SK-N-SH treated with all-trans-retinoic acid at 6 μM for 48 hours (cell line): ENCODE data around the gene NOSIP.
"Not testable (repeated sequence)": the region's sequence is repeated elsewhere in the genome, so short reads cannot be mapped to it uniquely, and the experiment has no call there.

Source experiments
- ATAC-seq: fragments of 200-7000 bp; cut with Tn5 transposase; 3 replicates; pipeline ENCODE4 v1.9.1; 2020; ENCODE audit warnings: mild to moderate bottlenecking, moderate library complexity
- ARNTL ChIP-seq: fragments of 450-650 bp; formaldehyde crosslinking; IDR thresholded peaks from 2 replicates; pipeline ENCODE4 v1.5.0; 2020; ENCODE audit warnings: low read depth, mild to moderate bottlenecking, moderate library complexity, borderline replicate concordance
- BACH2 ChIP-seq: fragments of 250-450 bp; sonication (Bioruptor Pico); IDR thresholded peaks from 2 replicates; pipeline ENCODE4 v1.9.0; 2021; ENCODE audit warnings: mild to moderate bottlenecking, borderline replicate concordance
- CSDC2 ChIP-seq: fragments of 250-450 bp; sonication (Bioruptor Pico); IDR thresholded peaks from 2 replicates; pipeline ENCODE4 v1.5.0; 2020; ENCODE audit warnings: mild to moderate bottlenecking, moderate library complexity
- ESRRG ChIP-seq: fragments of 250-450 bp; sonication (Bioruptor Pico); IDR thresholded peaks from 2 replicates; pipeline ENCODE4 v1.6.1; 2021; ENCODE audit warnings: mild to moderate bottlenecking
- GLIS3 ChIP-seq: fragments of 250-450 bp; sonication (Bioruptor Pico); IDR thresholded peaks from 2 replicates; pipeline ENCODE4 v1.5.0; 2020; ENCODE audit warnings: mild to moderate bottlenecking, moderate library complexity
- OSR1 ChIP-seq: fragments of 250-450 bp; sonication (Bioruptor Pico); IDR thresholded peaks from 2 replicates; pipeline ENCODE4 v1.8.0; 2022; ENCODE audit warnings: moderate library complexity, mild to moderate bottlenecking, inconsistent platforms
- PATZ1 ChIP-seq: fragments of 250-450 bp; sonication (Bioruptor Pico); IDR thresholded peaks from 2 replicates; pipeline ENCODE4 v1.8.0; 2020; ENCODE audit warnings: mild to moderate bottlenecking, moderate library complexity, borderline replicate concordance
- POU6F1 ChIP-seq: fragments of 250-450 bp; sonication (Bioruptor Pico); IDR thresholded peaks from 2 replicates; pipeline ENCODE4 v1.8.0; 2021; ENCODE audit warnings: low read depth, mild to moderate bottlenecking, moderate library complexity, borderline replicate concordance
- RARB ChIP-seq: fragments of 250-450 bp; sonication (Bioruptor Pico); IDR thresholded peaks from 2 replicates; pipeline ENCODE4 v1.8.0; 2021; ENCODE audit warnings: mild to moderate bottlenecking, moderate library complexity
- SNAI2 ChIP-seq: fragments of 250-450 bp; sonication (Bioruptor Pico); IDR thresholded peaks from 2 replicates; pipeline ENCODE4 v1.5.0; 2020; ENCODE audit warnings: mild to moderate bottlenecking, moderate library complexity
- TOX ChIP-seq: fragments of 250-450 bp; sonication (Bioruptor Pico); IDR thresholded peaks from 2 replicates; pipeline ENCODE4 v1.8.0; 2021; ENCODE audit warnings: mild to moderate bottlenecking, moderate library complexity, borderline replicate concordance
- ZC3H10 ChIP-seq: fragments of 250-450 bp; sonication (Bioruptor Pico); IDR thresholded peaks from 2 replicates; pipeline ENCODE4 v1.5.1; 2021; ENCODE audit warnings: mild to moderate bottlenecking, moderate library complexity
- ZFP3 ChIP-seq: fragments of 250-450 bp; sonication (Bioruptor Pico); IDR thresholded peaks from 2 replicates; pipeline ENCODE4 v1.5.0; 2020; ENCODE audit warnings: mild to moderate bottlenecking, moderate library complexity
- ZFP30 ChIP-seq: fragments of 450-650 bp; formaldehyde crosslinking; IDR thresholded peaks from 2 replicates; pipeline ENCODE4 v1.5.0; 2022; ENCODE audit warnings: mild to moderate bottlenecking, moderate library complexity
- ZNF70 ChIP-seq: fragments of 450-650 bp; formaldehyde crosslinking; IDR thresholded peaks from 2 replicates; pipeline ENCODE4 v1.5.0; 2020; ENCODE audit warnings: mild to moderate bottlenecking, moderate library complexity
- TF ChIP-seq, protein P1 (sequence below): fragments of 250-450 bp; sonication (Bioruptor Pico); IDR thresholded peaks from 2 replicates; pipeline ENCODE4 v1.5.1; 2020; ENCODE audit warnings: low read depth, mild to moderate bottlenecking, moderate library complexity
- TF ChIP-seq, protein P2 (sequence below): fragments of 250-450 bp; sonication (Bioruptor Pico); IDR thresholded peaks from 2 replicates; pipeline ENCODE4 v1.5.0; 2020; ENCODE audit warnings: mild to moderate bottlenecking, moderate library complexity
- TF ChIP-seq, protein P3 (sequence below): fragments of 250-450 bp; sonication (Bioruptor Pico); IDR thresholded peaks from 2 replicates; pipeline ENCODE4 v1.5.1; 2021; ENCODE audit warnings: mild to moderate bottlenecking, moderate library complexity

The NOSIP gene

GRCh38 chr19:49624967-49625910 lies 44.9 kb upstream of the NOSIP start:
- TF ChIP-seq, protein P1, sequence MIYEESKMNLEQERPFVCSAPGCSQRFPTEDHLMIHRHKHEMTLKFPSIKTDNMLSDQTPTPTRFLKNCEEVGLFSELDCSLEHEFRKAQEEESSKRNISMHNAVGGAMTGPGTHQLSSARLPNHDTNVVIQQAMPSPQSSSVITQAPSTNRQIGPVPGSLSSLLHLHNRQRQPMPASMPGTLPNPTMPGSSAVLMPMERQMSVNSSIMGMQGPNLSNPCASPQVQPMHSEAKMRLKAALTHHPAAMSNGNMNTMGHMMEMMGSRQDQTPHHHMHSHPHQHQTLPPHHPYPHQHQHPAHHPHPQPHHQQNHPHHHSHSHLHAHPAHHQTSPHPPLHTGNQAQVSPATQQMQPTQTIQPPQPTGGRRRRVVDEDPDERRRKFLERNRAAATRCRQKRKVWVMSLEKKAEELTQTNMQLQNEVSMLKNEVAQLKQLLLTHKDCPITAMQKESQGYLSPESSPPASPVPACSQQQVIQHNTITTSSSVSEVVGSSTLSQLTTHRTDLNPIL: no peak
- TF ChIP-seq OSR1 (CRISPR knock-in tag): no peak
- no peak for TF ChIP-seq PATZ1 (CRISPR knock-in tag)
- TF ChIP-seq GLIS3 (CRISPR knock-in tag): no peak
- no peak for TF ChIP-seq ZFP30
- TF ChIP-seq ZNF70: no peak
- TF ChIP-seq ARNTL: no peak
- TF ChIP-seq POU6F1: no peak
- TF ChIP-seq ESRRG (CRISPR knock-in tag): no peak
- TF ChIP-seq ZC3H10: no peak
- TF ChIP-seq, protein P2, sequence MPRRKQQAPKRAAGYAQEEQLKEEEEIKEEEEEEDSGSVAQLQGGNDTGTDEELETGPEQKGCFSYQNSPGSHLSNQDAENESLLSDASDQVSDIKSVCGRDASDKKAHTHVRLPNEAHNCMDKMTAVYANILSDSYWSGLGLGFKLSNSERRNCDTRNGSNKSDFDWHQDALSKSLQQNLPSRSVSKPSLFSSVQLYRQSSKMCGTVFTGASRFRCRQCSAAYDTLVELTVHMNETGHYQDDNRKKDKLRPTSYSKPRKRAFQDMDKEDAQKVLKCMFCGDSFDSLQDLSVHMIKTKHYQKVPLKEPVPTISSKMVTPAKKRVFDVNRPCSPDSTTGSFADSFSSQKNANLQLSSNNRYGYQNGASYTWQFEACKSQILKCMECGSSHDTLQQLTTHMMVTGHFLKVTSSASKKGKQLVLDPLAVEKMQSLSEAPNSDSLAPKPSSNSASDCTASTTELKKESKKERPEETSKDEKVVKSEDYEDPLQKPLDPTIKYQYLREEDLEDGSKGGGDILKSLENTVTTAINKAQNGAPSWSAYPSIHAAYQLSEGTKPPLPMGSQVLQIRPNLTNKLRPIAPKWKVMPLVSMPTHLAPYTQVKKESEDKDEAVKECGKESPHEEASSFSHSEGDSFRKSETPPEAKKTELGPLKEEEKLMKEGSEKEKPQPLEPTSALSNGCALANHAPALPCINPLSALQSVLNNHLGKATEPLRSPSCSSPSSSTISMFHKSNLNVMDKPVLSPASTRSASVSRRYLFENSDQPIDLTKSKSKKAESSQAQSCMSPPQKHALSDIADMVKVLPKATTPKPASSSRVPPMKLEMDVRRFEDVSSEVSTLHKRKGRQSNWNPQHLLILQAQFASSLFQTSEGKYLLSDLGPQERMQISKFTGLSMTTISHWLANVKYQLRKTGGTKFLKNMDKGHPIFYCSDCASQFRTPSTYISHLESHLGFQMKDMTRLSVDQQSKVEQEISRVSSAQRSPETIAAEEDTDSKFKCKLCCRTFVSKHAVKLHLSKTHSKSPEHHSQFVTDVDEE (CRISPR knock-in tag): no peak
- no peak for ATAC-seq

DNA sequence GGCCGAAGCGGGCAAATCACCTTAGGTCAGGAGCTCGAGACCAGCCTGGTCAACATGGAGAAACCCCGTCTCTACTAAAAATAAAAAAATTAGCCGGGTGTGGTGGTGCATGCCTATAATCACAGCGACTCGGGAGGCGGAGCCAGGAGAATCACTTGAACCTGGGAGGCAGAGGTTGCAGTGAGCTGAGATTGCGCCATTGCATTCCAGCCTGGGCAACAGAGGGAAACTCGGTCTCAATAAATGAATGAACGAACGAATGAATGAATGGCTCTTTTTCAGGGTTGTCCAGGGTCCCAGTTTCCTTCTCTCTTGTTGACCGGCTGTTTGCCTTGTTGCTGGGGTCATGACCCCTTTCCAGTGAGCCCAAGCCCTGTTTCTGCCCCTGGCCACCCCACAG lies 37.5 kb upstream of the NOSIP start:
- ATAC-seq: not testable (repeated sequence)

GRCh38 chr19:49616945-49617344 lies 36.6 kb upstream of the NOSIP start:
- no peak for ATAC-seq
- TF ChIP-seq BACH2: no peak
- no peak for TF ChIP-seq ARNTL
- TF ChIP-seq POU6F1: no peak
- no peak for TF ChIP-seq ZFP3 (CRISPR knock-in tag)
- TF ChIP-seq, protein P1: no peak
- TF ChIP-seq, protein P3, sequence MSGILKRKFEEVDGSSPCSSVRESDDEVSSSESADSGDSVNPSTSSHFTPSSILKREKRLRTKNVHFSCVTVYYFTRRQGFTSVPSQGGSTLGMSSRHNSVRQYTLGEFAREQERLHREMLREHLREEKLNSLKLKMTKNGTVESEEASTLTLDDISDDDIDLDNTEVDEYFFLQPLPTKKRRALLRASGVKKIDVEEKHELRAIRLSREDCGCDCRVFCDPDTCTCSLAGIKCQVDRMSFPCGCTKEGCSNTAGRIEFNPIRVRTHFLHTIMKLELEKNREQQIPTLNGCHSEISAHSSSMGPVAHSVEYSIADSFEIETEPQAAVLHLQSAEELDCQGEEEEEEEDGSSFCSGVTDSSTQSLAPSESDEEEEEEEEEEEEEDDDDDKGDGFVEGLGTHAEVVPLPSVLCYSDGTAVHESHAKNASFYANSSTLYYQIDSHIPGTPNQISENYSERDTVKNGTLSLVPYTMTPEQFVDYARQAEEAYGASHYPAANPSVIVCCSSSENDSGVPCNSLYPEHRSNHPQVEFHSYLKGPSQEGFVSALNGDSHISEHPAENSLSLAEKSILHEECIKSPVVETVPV (CRISPR knock-in tag): no peak
- TF ChIP-seq ZC3H10: no peak
- TF ChIP-seq GLIS3 (CRISPR knock-in tag): no peak
- no peak for TF ChIP-seq OSR1 (CRISPR knock-in tag)
- no peak for TF ChIP-seq PATZ1 (CRISPR knock-in tag)
- TF ChIP-seq, protein P2 (CRISPR knock-in tag): no peak
- TF ChIP-seq SNAI2 (CRISPR knock-in tag): no peak
- TF ChIP-seq RARB (CRISPR knock-in tag): no peak
- TF ChIP-seq TOX (CRISPR knock-in tag): no peak
- no peak for TF ChIP-seq ZFP30
- TF ChIP-seq CSDC2 (CRISPR knock-in tag): no peak
- TF ChIP-seq ESRRG (CRISPR knock-in tag): no peak
